GM21576 (cell line): ENCODE data around the gene DDX47.
"Not testable (repeated sequence)": the region's sequence is repeated elsewhere in the genome, so short reads cannot be mapped to it uniquely, and the experiment has no call there.

Experiments
- ATAC-seq: cut with Tn5 transposase; IDR thresholded peaks from one replicate; pipeline ENCODE4 v1.9.1; 2021; ENCODE audit warnings: mild to moderate bottlenecking, moderate library complexity; ENCODE audit not compliant: unreplicated experiment

Gene DDX47

GRCh38 chr12:12871587-12872138, 58.5 kb downstream of the DDX47 start:
- no peak for ATAC-seq

GRCh38 chr12:12872139-12872933, 59.2 kb downstream of the DDX47 start:
- ATAC-seq: no peak

DNA sequence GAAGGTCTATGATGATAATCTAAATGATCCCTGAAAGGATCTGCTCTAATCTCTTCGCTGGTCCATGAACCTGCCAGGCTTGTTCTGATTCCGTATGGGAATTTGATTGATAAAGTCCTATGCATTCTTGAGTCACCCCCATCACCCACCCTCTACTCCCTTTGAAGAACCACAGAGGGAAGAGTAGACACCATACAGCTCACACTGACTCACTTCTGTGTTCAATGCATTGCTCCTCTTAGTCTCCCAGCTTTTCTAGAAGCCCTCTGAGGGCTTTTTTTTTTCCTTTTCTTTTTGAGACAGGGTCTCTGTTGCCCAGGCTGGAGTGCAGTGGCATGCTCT, 59.8 kb downstream of the DDX47 start:
- no peak for ATAC-seq

- no peak for ATAC-seq
Observed at GRCh38 chr12:12874029-12874428, 60.9 kb downstream of the DDX47 start.

DNA sequence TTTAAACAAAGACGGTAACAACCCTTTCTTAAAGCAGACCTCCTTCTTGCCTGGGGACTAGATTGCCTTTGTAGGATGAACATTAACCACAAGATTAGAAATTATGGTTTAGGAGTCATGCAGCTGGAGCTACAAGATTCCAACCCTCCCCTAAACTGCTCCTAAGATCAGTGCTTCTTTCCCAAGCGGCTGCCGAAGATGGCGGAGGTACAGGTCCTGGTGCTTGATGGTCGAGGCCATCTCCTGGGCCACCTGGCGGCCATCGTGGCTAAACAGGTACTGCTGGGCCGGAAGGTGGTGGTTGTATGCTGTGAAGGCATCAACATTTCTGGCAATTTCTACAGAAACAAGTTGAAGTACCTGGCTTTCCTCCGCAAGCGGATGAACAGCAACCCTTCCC, 62.2 kb downstream of the DDX47 start:
- not testable (repeated sequence) for ATAC-seq

DNA sequence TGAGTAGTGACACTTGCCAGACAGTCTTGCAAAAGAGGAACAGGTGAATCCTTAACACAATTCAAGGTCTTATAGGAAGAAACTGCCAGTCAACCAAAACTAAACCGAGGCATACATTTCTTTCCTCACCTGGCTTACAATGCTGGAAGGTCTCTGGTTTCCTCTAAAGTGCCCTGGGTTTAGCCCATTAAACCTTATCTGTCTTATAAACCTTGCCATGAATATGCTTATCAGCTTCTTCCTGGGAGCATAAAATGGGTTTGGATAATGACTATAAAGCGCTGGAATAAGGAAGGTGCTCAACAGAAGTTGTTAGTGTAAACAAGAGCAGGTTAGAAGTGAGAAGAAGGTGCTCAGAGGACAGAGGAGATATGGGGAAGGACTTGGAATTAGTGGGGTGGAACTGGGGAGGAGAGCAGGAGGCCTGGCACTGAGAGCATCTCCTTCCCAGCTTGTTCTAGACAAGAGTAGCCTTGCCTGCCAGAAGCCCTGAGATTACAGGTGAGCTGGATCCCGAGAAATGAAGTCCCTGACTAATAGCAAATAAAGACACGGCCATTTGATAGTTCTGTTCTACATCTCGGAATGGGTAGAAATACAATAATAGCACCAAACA, 64.1 kb downstream of the DDX47 start:
- no peak for ATAC-seq

DNA sequence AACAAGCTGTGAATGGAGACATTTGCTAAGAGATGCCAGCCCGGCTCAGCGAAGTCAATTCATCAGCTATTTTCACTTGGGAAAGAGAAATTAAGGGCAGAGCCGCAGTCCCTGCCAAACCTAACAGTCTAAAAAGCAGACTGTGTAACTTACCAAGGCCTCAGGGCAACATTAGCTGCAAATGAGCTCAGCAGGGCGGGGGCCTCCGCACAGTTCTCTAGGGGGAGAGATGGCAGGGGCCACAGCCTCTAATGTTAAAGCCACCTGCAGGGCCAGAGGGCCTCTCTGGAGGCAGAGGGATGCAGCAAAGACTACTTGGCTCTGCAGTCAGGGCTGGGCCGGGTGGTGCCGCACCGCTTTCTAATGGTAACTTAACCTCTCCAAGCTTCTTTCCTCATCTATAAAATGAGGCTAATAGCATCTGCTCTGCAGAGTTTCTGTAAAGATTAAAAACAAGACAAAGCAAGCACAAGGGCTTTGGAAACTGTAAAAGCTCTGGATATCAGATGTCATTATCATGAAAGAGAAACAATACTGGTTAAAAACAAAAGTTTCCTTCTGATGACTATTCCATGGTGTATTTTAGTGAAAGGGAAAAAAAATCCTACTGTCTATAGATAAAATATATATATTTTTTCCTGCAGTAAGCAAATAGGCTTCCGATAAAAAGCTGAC, 64.8 kb downstream of the DDX47 start:
- ATAC-seq: no peak
